ENCODE data around the gene TRPM3. TPM values are rescaled to one million over a fixed set of nuclear protein-coding genes. Genes with fewer than 3 reads are reported as not detected.

Gene TRPM3
- total and polyA plus RNA-seq, 12 donors, result 0.27 to 5.3 (median 1.8) TPM

DNA sequence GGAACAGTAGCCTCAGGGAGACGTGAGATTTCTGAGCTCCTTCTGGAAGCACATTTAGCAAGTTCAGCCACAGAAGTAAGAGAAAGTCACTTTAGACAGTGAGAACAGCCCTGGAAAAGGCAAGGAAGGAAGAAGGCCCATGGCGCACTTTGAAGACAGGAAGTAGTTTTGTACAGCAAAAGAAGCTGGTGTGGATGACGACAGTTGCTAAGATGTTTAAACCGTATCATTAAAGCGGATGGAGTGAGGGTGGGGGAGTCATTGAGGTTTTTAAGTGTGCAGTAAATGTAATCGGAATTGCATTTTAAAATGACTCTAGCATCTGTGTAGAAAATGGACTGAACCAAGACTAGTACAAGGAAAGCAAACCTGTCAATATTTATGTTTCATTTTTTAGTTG is 15.3 kb upstream of the TRPM3 start:
- Histone ChIP-seq H3K4me3 (no peak overlapping the region), H3K9me3 (replicated peaks in 1 of 3) (no peaks in the 10 kb centered on the region), H3K27me3 (no peaks in the 10 kb centered on the region), H3K36me3 (replicated peaks in 1 of 2) (no peaks in the 10 kb centered on the region), H3K4me1 (replicated peaks in 1 of 2) (no peaks in the 10 kb centered on the region), H3K27ac (no peak overlapping the region)
- no peak for DNase-seq
- TF ChIP-seq, protein P1, sequence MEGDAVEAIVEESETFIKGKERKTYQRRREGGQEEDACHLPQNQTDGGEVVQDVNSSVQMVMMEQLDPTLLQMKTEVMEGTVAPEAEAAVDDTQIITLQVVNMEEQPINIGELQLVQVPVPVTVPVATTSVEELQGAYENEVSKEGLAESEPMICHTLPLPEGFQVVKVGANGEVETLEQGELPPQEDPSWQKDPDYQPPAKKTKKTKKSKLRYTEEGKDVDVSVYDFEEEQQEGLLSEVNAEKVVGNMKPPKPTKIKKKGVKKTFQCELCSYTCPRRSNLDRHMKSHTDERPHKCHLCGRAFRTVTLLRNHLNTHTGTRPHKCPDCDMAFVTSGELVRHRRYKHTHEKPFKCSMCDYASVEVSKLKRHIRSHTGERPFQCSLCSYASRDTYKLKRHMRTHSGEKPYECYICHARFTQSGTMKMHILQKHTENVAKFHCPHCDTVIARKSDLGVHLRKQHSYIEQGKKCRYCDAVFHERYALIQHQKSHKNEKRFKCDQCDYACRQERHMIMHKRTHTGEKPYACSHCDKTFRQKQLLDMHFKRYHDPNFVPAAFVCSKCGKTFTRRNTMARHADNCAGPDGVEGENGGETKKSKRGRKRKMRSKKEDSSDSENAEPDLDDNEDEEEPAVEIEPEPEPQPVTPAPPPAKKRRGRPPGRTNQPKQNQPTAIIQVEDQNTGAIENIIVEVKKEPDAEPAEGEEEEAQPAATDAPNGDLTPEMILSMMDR (IDR thresholded peaks at IDR 0.05), result no peak
- no peak for TF ChIP-seq POLR2A (IDR thresholded peaks at IDR 0.05)
- intact Hi-C loops (cut with DNase I), result no loop called here
- 87 to 93% (median 90%) methylated on average over 6 of the region's 6 CpGs for WGBS, 4 donors

DNA sequence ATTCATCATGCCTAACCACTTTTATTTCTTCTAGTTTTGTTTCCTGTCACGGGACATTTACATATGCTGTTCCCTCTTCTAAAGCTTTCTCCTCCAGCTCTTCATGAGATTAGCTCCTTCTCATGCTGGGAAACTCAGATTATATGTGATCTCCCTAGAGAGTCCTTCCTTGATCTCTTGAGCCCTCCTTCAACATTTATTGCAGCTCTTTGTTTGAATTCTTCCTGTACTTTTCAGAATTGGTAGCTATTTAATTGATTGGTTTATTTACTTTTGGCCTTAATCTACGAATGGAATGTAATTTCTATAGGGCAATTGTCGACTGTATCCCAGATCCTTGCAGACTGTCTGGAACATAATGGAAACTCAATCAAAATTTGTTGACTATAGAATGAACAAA is 9.7 kb upstream of the TRPM3 start:
- no peak for DNase-seq
- intact Hi-C loops (cut with DNase I), result no loop called here
- 43 to 82% (median 66%) methylated on average over 3 of the region's 3 CpGs for WGBS, 4 donors
- no peaks in the 10 kb centered on the region for H3K36me3 ChIP-seq (replicated peaks in 1 of 2)
- H3K27me3 ChIP-seq, result no peaks in the 10 kb centered on the region
- H3K27ac ChIP-seq, result no peak overlapping the region
- no peak for TF ChIP-seq POLR2A (IDR thresholded peaks at IDR 0.05)
- TF ChIP-seq, protein P1 (IDR thresholded peaks at IDR 0.05), result no peak
- no peaks in the 10 kb centered on the region for H3K4me1 ChIP-seq (replicated peaks in 1 of 2)
- no peaks in the 10 kb centered on the region for H3K9me3 ChIP-seq (replicated peaks in 1 of 3)
- no peak overlapping the region for H3K4me3 ChIP-seq

DNA sequence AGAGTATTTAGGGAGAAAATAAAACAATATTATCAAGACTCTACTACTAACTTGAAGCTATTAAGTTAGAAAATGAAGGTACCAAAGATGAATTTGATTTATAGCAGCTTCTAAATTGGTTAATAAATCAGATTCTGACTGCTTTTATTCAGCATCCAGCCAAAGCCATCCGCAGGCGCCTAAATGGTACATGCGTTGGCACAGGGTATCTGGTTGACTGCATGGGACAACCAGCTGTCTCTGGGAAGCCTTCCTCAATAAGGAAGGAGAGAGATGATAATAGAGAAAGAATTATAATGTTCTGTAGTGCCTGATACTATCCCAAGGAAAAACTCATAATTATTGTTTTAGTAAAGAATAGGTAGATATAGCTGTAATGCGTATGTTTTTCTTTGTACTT is 9.1 kb upstream of the TRPM3 start:
- intact Hi-C loops (cut with DNase I), result no loop called here
- Histone ChIP-seq H3K27ac (no peak overlapping the region), H3K4me1 (replicated peaks in 1 of 2) (no peaks in the 10 kb centered on the region), H3K9me3 (replicated peaks in 1 of 3) (no peaks in the 10 kb centered on the region), H3K36me3 (replicated peaks in 1 of 2) (no peaks in the 10 kb centered on the region), H3K4me3 (no peak overlapping the region), H3K27me3 (no peaks in the 10 kb centered on the region)
- TF ChIP-seq, protein P1 (IDR thresholded peaks at IDR 0.05), result no peak
- no peak for TF ChIP-seq POLR2A (IDR thresholded peaks at IDR 0.05)
- WGBS, 4 donors, result 85 to 97% (median 94%) methylated on average over 4 of the region's 4 CpGs
- no peak for DNase-seq

DNA sequence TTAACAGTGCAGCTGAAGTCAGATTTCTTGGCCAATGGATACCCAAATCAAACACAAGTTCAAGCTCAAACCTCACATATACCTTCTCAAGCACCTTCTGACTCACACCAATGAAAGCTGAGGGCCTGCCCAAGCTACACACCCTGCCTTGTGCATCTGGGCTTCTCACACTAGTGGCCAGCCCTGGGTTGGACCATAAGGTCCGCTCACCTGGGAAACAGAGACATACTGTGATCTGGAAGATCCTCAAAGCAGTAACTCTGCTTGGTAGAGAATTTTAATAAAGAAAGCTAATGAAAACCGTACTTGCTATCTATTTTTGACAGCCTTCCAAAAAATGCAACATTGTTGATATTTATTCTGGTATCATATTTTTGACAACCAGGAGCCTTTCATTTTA is 7.4 kb upstream of the TRPM3 start:
- TF ChIP-seq POLR2A (IDR thresholded peaks at IDR 0.05), result no peak
- TF ChIP-seq, protein P1 (IDR thresholded peaks at IDR 0.05), result no peak
- Histone ChIP-seq H3K9me3 (replicated peaks in 1 of 3) (no peaks in the 10 kb centered on the region), H3K4me3 (no peak overlapping the region), H3K36me3 (replicated peaks in 1 of 2) (no peaks in the 10 kb centered on the region), H3K4me1 (replicated peaks in 1 of 2) (no peaks in the 10 kb centered on the region), H3K27ac (no peak overlapping the region), H3K27me3 (no peaks in the 10 kb centered on the region)
- DNase-seq, result no peak
- WGBS, 4 donors, result 61 to 84% (median 69%) methylated on average over 2 of the region's 2 CpGs
- intact Hi-C loops (cut with DNase I), result no loop called here

Measured in adrenal gland (tissue), 12 donors.